HG03575 (cell line): ENCODE data around the gene CLIP2.
"Not testable (repeated sequence)": the region's sequence is repeated elsewhere in the genome, so short reads cannot be mapped to it uniquely, and the experiment has no call there.

Source experiments
- ATAC-seq: cut with Tn5 transposase; IDR thresholded peaks from one replicate; pipeline ENCODE4 v1.9.1; 2021; ENCODE audit not compliant: unreplicated experiment, insufficient number of reproducible peaks, low FRiP score; ENCODE audit errors: extremely low read depth

CLIP2 gene

DNA sequence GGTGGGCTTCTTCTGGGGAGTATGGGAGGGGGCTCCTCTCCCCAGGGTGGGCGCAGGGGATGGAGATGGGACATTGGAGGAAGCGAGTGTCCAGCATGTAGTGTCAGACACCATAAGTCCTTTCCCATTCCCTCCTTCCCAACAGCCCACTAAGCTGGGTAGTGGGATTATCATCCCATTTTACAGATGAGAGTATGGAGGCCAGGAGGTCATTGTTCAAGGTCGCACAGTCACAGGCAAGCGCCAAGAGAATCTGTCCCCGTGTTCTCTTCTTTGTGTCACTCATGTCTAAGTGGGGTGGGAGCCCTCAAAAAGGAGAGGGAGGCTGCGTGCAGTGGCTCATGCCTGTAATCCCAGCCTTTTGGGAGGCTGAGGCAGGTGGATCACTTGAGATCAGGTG, 64.8 kb downstream of the CLIP2 start:
- ATAC-seq: no peak

DNA sequence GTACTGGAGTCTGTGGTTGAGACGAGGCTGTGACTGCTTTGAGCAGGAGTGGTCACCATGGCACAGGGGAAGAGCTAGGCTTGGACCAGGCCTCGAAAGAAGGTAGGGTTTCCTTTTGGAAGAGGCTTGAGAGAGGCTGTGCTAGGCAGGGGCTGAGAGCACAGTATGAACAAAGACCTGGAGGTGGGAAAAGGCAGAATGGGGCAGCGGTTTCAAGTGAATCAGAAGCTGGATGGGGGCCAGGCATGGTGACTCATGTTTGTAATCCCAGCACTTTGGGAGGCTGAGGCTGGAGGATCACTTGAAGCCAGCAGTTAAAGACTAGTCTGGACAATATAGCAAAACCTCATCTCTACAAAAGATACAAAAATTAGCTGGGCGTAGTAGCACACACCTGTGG, 65.9 kb downstream of the CLIP2 start:
- ATAC-seq: no peak

DNA sequence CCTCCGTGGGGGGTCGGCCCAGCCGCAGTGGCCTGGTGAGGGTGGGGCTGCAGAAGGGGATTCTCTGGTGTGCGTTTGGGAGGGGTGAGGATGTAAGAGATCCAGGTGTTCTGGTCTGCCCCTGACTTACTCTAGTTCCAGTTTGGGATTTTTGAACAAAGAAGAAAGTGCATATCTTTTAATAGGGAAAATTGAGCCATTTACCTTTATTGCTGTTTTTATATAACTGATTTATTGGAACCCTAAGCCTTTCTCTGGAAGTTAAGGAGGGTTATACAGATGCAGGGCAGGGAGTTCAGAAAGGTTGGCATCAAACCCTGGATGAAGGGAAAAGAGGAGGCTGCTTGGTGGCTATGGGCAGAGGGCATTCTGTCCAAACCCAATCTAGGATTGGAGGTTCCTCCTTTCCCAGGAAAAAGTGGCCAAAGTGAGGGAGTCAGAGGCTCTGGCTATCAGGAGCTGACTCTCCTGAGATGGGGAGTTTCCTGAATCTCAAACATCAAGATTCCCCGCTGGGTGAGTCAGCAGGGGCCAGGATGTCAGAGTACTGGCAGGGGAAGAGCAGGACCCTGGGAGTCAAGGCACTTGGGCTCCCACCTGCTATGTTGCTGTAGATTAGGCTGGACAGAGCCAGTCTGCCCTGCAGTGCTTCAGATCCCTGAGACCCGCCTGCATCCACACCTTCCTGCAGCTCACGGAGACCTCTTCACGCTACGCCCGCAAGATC, 67.5 kb downstream of the CLIP2 start:
- ATAC-seq: no peak

DNA sequence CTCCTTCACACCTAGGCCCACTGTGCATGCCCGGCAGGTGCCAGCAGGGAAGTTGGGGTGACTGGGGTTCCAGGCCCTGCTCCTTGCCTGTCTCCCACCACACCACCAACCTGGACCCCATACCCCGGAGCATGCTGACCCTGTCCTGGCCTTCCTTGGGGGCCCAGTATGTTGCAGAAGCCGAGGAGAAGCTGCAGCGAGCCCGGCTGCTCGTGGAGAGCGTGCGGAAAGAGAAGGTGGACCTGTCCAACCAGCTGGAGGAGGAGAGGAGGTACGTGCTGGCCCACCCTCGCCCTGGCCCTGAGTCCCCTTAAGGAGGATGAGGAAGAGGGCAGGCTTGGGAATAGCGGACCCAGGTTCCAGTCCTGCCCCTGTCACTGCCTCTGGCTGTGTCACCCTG, 70.8 kb downstream of the CLIP2 start:
- ATAC-seq: no peak

DNA sequence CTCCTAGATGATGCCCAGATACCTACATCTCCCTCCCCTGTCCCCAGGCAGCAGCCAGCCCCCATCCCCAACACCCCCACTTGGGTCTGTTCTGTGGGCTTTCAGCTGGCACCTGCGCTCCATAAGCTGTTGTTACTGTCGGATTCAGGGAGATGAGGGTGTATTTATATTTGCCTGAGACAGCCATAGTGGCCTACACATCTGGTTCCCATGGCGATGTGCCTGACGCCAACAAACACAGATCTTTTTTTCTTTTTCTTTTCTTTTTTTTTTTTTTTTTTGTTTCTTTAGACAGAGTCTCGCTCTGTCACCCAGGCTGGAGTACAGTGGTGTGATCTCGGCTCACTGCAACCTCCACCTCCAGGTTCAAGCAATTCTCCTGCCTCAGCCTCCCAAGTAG, 73.1 kb downstream of the CLIP2 start:
- no peak for ATAC-seq

DNA sequence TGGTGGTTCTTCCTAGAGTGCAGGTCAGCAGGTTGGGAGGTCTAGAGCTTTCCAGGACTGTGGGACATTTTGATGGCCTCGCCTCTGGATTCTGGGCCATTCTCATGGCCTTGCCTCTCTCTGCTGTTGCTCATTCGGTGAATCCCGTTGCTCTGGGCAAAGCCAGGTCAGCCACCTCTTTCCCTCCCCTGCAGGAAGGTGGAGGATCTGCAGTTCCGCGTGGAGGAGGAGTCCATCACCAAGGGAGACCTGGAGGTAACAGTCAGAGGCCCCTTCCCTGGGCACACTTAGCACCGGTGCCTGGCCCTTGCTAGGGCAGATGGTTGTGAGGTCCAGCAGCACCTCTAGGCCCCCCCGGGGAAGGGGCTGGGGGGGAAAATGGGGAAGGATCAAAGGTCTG, 74.9 kb downstream of the CLIP2 start:
- no peak for ATAC-seq

DNA sequence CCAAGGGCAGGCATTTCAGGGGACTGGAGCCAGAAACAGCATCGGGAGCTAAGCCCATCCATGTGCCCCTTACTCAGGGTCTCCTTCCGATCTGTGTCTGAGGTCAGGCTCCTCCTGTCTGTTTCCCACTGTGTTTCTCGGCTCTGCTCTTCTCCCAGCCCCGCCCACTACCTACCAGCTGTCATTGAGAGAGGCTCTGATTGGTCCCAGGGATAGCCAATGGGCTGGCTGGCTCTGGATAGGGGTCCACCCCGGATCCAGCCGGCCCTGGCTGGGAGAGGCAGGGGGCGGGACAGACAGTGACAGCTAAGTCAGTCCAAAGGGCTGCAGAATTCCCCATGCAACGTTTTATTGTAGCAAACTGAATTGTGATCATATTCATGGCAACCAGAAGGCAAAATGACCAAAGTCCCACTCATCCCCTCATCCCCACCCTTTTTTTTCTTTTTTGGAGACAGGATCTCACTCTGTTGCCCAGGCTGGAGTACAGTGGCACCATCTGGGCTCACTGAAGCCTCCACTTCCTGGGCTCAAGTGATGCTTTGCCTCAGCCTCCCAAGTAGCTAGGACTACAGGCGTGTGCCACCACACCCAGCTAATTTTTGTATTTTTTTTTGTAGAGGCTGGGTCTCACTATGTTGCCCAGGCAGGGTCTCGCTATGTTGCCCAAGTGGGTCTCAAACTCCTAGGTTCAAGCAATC, 76.3 kb downstream of the CLIP2 start:
- no peak for ATAC-seq

DNA sequence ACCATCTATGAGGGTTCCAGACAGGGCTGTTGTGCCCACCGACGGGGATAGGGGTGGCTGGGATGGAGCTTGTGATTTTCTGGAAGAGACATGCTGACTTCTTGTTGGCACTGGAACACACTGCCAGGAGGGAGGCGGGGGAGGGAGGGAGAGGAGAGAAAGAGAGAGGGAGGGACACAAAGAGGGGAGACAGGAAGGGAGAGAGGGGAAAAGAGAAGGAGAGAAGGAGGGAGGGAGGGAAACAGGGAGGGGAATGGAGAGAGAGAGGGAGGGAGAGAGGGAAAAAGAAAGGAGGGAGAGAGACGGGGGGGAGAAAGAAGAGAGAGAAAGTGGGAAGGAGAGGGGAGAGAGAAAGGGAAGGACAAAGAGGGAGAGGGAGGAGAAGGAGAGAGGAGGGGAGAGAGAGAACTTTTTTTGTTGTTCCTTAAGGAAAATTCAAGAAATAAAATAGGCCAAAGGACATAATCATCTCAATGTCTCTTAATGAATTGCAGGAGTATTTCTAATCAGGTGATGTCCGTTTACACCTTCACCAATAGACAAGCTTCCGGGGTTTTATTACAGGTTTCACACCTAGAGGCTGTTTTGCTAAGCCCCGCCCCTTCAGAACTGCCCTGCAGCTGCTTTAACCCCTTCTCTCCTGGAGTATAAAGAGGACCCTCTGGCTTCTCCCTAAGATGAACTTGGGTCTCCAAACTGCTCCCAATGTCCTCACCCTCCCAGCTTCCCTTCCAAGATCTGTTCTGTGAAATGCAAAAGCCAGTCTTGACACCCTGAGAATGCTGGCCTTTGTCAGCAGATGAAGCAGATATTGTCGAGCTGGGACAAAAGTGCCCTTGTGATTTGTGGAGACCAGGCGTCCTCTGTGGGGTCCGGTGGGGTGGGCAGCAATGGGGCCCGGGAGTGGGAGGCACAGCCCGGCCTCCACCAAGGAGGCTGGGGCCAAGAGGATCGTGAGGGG, 82.5 kb downstream of the CLIP2 start:
- ATAC-seq: no peak

DNA sequence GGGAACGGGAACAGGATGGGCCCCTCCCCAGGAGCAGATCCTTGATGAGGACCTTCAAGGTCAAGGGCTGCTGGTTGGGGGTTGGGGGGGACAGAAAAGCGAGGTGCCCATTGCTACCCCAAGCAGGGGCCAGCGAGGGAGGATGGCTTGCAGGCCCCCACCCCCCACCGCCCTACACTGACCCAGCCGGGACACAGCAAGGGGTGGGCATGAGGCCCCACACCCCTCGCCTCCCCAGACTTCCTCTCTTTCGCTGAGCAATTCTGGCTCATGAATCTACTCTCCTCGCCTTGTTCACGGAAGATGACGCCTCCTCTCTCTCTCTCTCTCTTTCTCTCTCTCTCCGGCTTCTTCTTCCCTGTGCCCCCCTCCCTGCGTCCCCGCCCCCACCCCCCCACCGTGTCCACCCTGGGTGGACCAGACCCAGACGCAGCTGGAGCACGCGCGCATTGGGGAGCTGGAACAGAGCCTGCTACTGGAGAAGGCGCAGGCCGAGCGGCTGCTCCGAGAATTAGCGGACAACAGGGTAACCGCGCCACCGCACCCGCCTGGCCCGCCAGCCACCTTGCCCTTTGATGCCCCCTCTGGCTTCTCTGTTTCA, 83.4 kb downstream of the CLIP2 start:
- ATAC-seq: no peak

DNA sequence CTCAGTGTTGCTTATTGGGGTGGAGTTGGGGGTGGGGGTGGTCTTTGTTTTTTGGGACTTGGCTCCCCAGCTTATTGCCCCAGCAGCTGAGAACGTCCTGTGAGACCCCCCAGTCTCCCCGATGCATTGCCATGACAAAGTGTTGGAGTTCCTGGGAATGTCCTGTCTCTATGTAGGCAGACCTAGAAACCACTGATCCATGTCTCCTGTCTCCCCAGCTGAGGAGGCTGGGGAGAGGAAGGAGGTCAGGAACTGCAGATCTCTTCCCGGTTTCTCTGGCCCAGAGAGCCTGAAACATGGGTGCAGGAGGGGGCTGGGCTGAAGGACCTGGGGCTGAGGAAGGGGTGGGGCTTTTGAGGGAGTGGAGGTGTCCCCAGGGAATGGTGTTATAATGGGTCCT, 84.3 kb downstream of the CLIP2 start:
- ATAC-seq: no peak

DNA sequence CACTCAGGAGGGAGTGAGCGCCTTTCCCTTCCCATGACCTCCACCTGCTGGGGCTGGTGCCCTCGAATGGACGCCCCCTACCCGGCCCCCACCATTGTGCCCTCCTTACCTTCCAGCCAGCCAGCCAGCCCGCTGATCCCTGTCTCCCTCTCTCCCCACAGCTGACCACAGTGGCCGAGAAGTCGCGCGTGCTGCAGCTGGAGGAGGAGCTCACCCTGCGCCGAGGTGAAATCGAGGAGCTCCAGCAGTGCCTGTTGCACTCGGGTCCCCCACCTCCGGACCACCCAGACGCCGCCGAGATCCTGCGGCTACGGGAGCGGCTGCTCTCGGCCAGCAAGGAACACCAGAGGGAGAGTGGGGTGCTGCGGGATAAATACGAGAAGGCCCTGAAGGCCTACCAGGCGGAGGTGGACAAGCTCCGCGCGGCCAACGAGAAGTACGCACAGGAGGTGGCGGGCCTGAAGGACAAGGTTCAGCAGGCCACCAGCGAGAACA, 86.6 kb downstream of the CLIP2 start:
- ATAC-seq: no peak

DNA sequence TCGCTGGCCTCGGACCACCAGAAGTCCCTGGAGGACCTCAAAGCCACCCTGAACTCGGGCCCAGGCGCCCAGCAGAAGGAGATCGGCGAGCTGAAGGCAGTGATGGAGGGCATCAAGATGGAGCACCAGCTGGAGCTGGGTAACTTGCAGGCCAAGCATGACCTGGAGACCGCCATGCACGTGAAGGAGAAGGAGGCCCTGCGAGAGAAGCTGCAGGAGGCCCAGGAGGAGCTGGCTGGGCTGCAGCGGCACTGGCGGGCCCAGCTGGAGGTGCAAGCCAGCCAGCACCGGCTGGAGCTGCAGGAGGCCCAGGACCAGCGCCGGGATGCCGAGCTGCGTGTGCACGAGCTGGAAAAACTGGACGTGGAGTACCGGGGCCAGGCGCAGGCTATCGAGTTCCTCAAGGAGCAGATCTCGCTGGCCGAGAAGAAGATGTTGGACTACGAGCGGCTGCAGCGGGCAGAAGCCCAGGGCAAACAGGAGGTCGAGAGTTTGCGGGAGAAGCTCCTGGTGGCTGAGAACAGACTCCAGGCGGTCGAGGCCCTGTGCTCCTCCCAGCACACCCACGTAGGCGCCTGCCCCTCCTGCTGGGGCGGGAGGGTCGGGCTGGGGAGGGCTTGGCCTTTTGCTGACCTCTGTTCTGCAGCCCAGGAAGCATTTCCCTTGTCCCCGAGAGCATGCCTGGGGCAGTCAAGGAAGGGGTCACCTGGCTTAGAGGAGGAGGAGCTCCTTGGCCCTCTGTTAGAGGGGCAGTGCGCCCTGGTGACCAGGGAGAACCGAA, 87.2 kb downstream of the CLIP2 start:
- ATAC-seq: no peak

DNA sequence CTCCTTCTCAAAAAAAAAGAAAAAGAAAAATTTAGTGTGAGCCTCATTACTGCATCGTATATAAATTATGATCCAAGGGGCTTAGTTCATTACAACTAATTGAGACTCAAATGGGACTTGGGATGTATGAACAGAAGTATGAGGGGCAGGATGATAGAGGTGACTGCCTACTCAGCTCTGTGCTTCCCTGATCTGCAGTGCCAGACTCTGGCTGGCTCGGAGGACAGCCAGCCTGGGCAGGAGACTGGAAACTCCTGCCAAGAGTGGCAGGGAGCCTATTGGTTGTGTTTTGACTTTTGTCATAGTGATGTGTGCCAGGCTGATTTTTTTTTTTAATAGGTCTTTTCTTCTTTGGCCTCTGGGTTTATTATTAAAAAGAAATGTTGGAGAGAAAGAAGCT, 90.7 kb downstream of the CLIP2 start:
- ATAC-seq: no peak

DNA sequence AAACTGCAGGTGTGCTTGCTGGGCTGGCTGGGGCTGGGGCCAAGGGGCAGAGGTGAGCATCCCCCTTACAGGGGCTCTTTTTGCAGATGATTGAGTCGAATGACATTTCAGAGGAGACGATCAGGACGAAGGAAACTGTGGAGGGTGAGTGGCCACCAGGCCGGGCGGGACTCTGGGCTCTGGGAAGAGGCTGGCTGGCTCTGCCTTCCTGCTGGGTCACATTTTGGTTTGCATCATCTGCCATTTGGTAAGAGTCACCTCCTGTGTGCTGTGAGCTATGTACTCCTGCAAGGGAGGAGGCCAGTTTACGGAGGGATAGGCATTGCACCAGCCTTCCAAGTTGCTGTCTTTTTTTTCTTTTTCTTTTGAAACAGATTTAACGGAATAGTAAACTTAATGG, 91.5 kb downstream of the CLIP2 start:
- ATAC-seq: no peak

DNA sequence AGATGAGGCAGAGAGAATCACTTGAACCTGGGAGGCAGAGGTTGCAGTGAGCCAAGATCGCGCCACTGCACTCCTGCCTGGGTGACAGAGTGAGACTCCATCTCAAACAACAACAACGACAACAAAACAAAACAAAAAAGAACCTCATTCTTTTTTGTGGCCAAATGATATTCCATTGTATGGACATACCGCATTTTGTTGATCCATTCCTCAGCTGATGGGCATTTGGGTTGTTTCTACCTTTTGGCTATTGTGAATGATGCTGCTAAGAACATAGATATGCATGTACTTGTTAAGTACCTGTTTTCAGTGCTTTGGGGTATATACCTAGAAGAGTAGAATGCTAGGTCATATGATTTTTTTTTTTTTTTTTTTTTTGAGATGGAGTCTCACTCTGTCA, 94.9 kb downstream of the CLIP2 start:
- ATAC-seq: not testable (repeated sequence)

DNA sequence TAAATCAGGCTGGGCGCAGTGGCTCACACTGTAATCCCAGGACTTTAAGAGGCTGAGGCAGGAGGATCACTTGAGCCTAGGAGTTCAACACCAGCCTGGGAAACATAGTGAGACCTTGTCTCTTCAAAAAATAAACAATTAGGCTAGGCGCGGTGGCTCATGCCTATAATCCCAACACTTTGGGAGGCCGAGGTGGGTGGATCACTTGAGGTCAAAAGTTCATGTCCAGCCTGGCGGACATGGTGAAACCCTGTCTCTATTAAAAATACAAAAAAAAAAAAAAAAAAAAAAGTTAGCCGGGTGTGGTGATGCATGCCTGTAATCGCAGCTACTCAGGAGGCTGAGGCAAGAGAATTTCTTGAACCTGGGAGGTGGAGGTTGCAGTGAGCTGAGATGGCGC, 95.6 kb downstream of the CLIP2 start:
- not testable (repeated sequence) for ATAC-seq

DNA sequence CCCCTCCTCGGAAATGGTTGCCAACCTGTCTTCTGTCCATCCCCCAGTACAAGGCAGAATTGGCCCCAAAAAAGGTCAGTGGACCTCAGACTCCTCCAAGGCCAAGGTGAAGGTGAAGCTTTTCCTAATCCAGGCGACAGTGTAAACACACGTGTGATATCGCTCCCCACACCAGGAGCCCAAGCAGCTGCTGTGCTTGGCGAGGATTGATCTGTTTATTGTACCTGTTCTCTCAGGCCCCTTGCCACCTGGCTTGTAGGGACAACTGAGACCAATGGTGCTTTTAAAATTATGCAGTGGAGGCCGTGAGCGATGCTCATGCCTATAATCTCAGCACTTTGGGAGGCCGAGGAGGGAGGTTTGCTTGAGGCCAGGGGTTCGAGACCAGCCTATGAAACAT, 98.4 kb downstream of the CLIP2 start:
- ATAC-seq: no peak

DNA sequence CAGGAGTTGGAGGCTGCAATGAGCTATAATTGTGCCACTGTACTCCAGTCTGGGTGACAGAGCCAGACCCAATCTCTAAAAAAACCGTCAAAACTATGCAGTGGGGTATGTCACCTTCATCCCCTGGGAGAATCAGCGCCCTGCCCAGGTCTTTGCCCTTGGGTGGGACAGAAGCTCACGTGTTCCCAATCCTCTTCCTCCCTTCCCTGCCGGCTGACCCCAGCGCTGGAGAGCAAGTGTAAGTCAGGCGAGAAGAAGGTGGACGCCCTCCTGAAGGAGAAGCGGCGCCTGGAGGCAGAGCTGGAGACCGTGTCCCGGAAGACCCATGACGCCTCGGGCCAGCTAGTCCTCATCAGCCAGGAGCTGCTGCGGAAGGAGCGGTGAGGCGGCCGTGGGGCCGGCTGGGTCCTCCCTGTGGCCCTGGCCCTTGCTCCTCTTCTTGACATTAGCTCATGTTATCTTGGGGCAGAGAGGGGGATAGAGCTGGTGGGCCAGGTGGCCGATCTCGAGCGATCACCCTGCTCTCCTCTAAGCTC, 99.7 kb downstream of the CLIP2 start:
- ATAC-seq: no peak
